Right lobe of liver (tissue), 6 donors: ENCODE measurements around the gene CLRN3. TPM values are rescaled to one million over a fixed set of nuclear protein-coding genes. Genes with fewer than 3 reads are reported as not detected.

Experiments
- ATAC-seq, 4 donors: fragments of 200-7000 bp; cut with Tn5 transposase; one replicate each; pipeline ENCODE4 v1.9.1; 2020; ENCODE audit warnings: mild to moderate bottlenecking in 4 of 4, moderate library complexity in 4 of 4
- DNase-seq, 3 donors: peaks; one replicate each; pipeline ENCODE4 v3.0.0-alpha.2; 2020
- H3K27ac ChIP-seq, 3 donors: fragments of 200-600 bp; one replicate each; pipeline ENCODE4 v1.8.0; 2022
- H3K27me3 ChIP-seq, 2 donors: fragments of 200-600 bp; one replicate each; pipeline ENCODE4 v1.8.0; 2022
- H3K36me3 ChIP-seq, 4 donors: fragments of 200-600 bp; sonication (generic) in 1 of 4; one replicate each; pipeline versions ENCODE4 v1.5.1 to v1.8.0; 2017 to 2022; ENCODE audit warnings: control low read depth in 1 of 4
- H3K4me1 ChIP-seq, 4 donors: fragments of 200-600 bp; sonication (generic) in 1 of 4; one replicate each; pipeline versions ENCODE4 v1.5.1 to v1.8.0; 2017 to 2022; ENCODE audit warnings: control low read depth in 1 of 4
- H3K4me3 ChIP-seq, 3 donors: fragments of 200-600 bp; one replicate each; pipeline ENCODE4 v1.8.0; 2022
- H3K9me3 ChIP-seq, 4 donors: fragments of 200-600 bp; sonication (generic) in 1 of 4; one replicate each; pipeline versions ENCODE4 v1.5.1 to v1.8.0; 2017 to 2022; ENCODE audit warnings: control low read depth in 1 of 4
- POLR2A ChIP-seq: fragments of 450-650 bp; IDR thresholded peaks from one replicate; pipeline ENCODE4 v1.6.1; 2017; ENCODE audit warnings: antibody characterized with exemption, mild to moderate bottlenecking
- WGBS: methylation state at CpG from one replicate; pipeline ENCODE4 v1.1.6; 2018; ENCODE audit warnings: low coverage, low lambda C conversion rate; ENCODE audit not compliant: insufficient coverage; ENCODE audit errors: missing lambda C conversion rate; 5-methylcytosine and 5-hydroxymethylcytosine counted together
- intact Hi-C, 2 donors: fragments of 100-400 bp; cut with DNase I; formaldehyde crosslinking; loops; one replicate each; pipeline versions ENCODE4 v1.11.2 to v1.14.1; 2022
- total RNA-seq, 6 experiments: library from RNA; depleted of rRNA in 2 of 6; stranded (reverse); fragments of >200 nt in 2 of 6; fragmentation: NEBNext Ultra II Directional in 3 of 6; extraction: Animal tissue kit (Norgen Biotek cat#: 25700) in 3 of 6; gene quantifications; one replicate each; pipeline versions ENCODE4 v1.1.0 to v1.2.4, GENCODE V29; 2016 to 2023
- TF ChIP-seq, protein P1 (sequence below), 4 donors: fragments of 200-600 bp in 3 of 4; fragments of 450-650 bp in 1 of 4; IDR thresholded peaks; one replicate each; pipeline versions ENCODE4 v1.5.1 to v1.8.0; 2016 to 2022; ENCODE audit warnings: antibody characterized with exemption in 4 of 4, mild to moderate bottlenecking in 2 of 4
- donor health status: DM: no; HTN: yes; CAD: no.
- donor health status: DM: no; HTN: no; CAD: no.
- donor health status: DM: no; HTN: no; CAD: no.
- donor health status: DM: no; HTN: yes; CAD: no.
- donor health status: DM: no; HTN: yes; CAD: no.

Gene CLRN3
- total RNA-seq, 6 experiments from 2014 or later, result 9.6 to 28.5 (median 18.1) TPM

DNA sequence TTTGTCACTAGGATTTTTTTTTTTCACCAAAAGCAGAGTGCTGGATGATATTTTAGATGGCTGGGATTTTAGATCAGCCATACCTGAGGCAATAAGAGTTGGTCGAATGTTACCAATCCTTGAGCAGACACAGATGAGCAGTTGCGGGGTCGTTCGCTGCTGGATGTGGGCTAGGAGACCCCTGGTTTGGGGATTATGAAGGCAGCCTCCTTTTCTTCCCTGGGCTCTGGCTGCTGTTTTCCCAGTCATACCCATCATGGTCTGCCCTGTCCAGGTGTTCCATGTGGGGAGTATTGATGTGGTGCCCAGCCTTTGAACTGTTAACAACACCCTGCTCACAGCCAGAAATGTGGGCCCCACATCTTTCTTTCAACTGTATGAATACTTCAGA lies 19.1 kb upstream of the CLRN3 start:
- TF ChIP-seq, protein P1, sequence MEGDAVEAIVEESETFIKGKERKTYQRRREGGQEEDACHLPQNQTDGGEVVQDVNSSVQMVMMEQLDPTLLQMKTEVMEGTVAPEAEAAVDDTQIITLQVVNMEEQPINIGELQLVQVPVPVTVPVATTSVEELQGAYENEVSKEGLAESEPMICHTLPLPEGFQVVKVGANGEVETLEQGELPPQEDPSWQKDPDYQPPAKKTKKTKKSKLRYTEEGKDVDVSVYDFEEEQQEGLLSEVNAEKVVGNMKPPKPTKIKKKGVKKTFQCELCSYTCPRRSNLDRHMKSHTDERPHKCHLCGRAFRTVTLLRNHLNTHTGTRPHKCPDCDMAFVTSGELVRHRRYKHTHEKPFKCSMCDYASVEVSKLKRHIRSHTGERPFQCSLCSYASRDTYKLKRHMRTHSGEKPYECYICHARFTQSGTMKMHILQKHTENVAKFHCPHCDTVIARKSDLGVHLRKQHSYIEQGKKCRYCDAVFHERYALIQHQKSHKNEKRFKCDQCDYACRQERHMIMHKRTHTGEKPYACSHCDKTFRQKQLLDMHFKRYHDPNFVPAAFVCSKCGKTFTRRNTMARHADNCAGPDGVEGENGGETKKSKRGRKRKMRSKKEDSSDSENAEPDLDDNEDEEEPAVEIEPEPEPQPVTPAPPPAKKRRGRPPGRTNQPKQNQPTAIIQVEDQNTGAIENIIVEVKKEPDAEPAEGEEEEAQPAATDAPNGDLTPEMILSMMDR (IDR thresholded peaks at IDR 0.05), result no peak
- no peak for TF ChIP-seq POLR2A
- 60% methylated on average over 2 of the region's 4 CpGs for WGBS
- no peaks in the 10 kb centered on the region for H3K9me3 ChIP-seq
- H3K36me3 ChIP-seq, result no peaks in the 10 kb centered on the region
- intact Hi-C loops, result no loop called here
- H3K4me3 ChIP-seq, result no peak overlapping the region
- DNase-seq (no peak), ATAC-seq (no peak)
- H3K4me1 ChIP-seq, result peaks cover 0 to 8% (median 0%) of the 10 kb centered on the region in 4 donors
- H3K27ac ChIP-seq, result no peak overlapping the region
- no peaks in the 10 kb centered on the region for H3K27me3 ChIP-seq

DNA sequence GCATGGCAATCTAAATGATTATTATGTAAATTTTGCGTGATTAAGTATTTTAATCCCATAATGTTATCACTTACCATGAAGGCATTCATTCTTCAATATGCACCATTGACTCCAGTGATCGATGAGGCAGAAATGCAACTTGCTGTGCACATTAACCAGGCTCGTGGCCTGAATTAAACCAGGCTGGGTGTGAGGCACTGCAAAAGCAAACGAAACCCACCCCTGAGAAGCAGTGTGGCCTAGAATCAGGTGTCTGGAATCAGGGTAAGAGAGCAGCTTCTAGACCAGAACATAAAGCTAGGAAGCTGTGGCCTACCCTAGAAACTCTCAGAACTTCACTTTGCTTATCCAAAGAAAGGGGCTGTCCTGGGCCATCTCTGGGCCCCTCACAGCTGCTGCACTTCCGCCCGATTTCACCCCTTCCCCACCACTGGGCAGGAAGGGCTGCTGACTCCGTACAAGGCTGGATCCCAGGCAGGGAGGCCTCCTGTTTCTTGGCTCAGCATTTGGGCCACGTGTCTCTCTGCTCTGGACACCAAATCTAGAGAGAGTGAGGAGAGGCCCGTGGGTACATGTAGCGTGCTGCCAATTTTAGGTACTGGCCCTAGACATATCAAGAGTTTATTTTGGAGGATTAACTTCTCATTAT lies 18.6 kb upstream of the CLRN3 start:
- no peaks in the 10 kb centered on the region for H3K36me3 ChIP-seq
- DNase-seq (no peak), ATAC-seq (no peak)
- no peaks in the 10 kb centered on the region for H3K27me3 ChIP-seq
- no peak overlapping the region for H3K27ac ChIP-seq
- H3K9me3 ChIP-seq, result no peaks in the 10 kb centered on the region
- intact Hi-C loops, result no loop called here
- H3K4me1 ChIP-seq, result peaks cover 0 to 8% (median 0%) of the 10 kb centered on the region in 4 donors
- WGBS, result 48% methylated on average over 6 of the region's 10 CpGs
- TF ChIP-seq, protein P1 (IDR thresholded peaks at IDR 0.05), result no peak
- no peak for TF ChIP-seq POLR2A
- H3K4me3 ChIP-seq, result no peak overlapping the region

DNA sequence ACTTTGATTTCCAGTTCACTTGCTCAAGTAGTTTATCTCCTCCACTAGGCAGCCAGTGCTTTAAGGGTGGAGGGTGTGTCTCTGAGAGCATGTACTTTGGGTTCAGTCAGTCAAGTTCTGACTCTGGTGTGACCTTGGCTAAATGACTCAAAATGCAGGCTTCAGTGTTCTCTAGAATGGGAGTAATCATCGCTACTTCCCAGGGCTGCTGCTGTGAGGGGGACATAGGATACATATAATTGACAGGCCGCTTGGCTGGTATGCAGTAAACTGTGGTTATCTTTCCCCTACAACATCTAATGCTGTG lies 17.7 kb upstream of the CLRN3 start:
- H3K4me3 ChIP-seq, result no peak overlapping the region
- H3K4me1 ChIP-seq, result peaks cover 0 to 8% (median 0%) of the 10 kb centered on the region in 4 donors
- no peaks in the 10 kb centered on the region for H3K36me3 ChIP-seq
- no peaks in the 10 kb centered on the region for H3K27me3 ChIP-seq
- no peaks in the 10 kb centered on the region for H3K9me3 ChIP-seq
- intact Hi-C loops, result no loop called here
- ATAC-seq, result no peak
- 86% methylated on average over 1 of the region's 2 CpGs for WGBS
- TF ChIP-seq, protein P1 (IDR thresholded peaks at IDR 0.05), result no peak
- no peak for TF ChIP-seq POLR2A
- H3K27ac ChIP-seq, result no peak overlapping the region
- DNase-seq, result no peak

DNA sequence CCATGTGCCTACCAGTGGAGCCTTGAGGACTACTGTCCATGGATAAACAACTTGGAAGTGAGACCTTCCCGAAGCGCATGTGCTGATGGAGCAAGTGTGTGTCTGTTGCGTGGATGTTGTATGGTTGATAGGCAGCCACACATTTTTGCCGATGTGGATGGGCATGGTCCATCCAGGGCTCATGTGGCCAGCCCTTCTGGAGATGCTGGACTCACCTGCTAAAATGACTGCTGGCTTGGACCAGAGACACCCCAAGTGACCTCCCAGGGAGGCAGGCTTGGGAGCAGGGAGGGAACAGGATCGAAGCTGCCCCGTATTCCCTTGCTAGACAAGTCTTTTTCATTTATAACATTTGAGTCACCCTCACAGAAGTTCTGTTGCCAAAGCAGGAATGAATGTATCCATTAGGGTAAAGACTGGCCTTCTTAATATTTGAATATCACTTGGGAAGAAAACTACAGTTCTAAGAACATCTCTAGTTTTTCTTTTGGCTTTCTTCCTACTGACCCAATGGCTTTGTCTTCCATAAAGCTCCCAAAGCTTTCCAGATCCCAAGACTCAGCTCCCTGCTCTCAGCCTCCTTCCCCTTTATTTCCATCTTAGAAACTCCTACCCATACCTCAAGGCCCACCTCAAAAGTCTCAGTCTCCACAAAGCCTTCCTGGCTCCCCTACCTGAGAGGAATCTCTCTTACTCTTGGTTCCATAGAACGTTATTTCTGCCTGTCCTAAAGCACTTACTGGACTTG lies 17.1 kb upstream of the CLRN3 start:
- WGBS, result 69% methylated on average over 6 of the region's 7 CpGs
- DNase-seq (no peak), ATAC-seq (no peak)
- Histone ChIP-seq H3K27ac (no peak overlapping the region), H3K4me1 (peaks cover 0 to 8% (median 0%) of the 10 kb centered on the region in 4 donors), H3K36me3 (no peaks in the 10 kb centered on the region), H3K9me3 (no peaks in the 10 kb centered on the region), H3K4me3 (no peak overlapping the region), H3K27me3 (no peaks in the 10 kb centered on the region)
- intact Hi-C loops, result loop anchor here (5.0 to 10.0 kb wide), 3 partner anchors 102 to 165 kb away; no protein-coding TSS in a partner anchor
- no peak for TF ChIP-seq POLR2A
- TF ChIP-seq, protein P1 (IDR thresholded peaks at IDR 0.05), result no peak
